GM21360 (cell line): Measurements from ENCODE around the gene TPCN2.
"Not testable (repeated sequence)": the region's sequence is repeated elsewhere in the genome, so short reads cannot be mapped to it uniquely, and the experiment has no call there.

Experiments
- ATAC-seq: cut with Tn5 transposase; IDR thresholded peaks from one replicate; pipeline ENCODE4 v1.9.1; 2021; ENCODE audit warnings: mild to moderate bottlenecking, moderate library complexity; ENCODE audit not compliant: unreplicated experiment

TPCN2 gene

GRCh38 chr11:69123593-69124545 is 75.1 kb downstream of the TPCN2 start:
- ATAC-seq: no peak

GRCh38 chr11:69125861-69126260 is 77.1 kb downstream of the TPCN2 start:
- ATAC-seq: no peak

GRCh38 chr11:69126286-69126685 is 77.6 kb downstream of the TPCN2 start:
- ATAC-seq: no peak

GRCh38 chr11:69127081-69127850 is 78.5 kb downstream of the TPCN2 start:
- no peak for ATAC-seq

GRCh38 chr11:69127884-69128283 is 79.2 kb downstream of the TPCN2 start:
- ATAC-seq: no peak

- ATAC-seq: no peak
Measured at GRCh38 chr11:69129053-69129452, 80.3 kb downstream of the TPCN2 start.

- ATAC-seq: no peak
Measured at GRCh38 chr11:69129647-69130046, 80.9 kb downstream of the TPCN2 start.

GRCh38 chr11:69130654-69131053 is 81.9 kb downstream of the TPCN2 start:
- no peak for ATAC-seq

GRCh38 chr11:69131121-69131566 is 82.4 kb downstream of the TPCN2 start:
- no peak for ATAC-seq

- no peak for ATAC-seq
Measured at GRCh38 chr11:69131644-69132300, 83.0 kb downstream of the TPCN2 start.

GRCh38 chr11:69132301-69132670 is 83.6 kb downstream of the TPCN2 start:
- no peak for ATAC-seq

- no peak for ATAC-seq
Measured at GRCh38 chr11:69133251-69133650, 84.5 kb downstream of the TPCN2 start.

- ATAC-seq: not testable (repeated sequence)
Measured at GRCh38 chr11:69134182-69134581, 85.5 kb downstream of the TPCN2 start.

GRCh38 chr11:69134957-69135356 is 86.2 kb downstream of the TPCN2 start:
- ATAC-seq: no peak

- ATAC-seq: no peak
Measured at GRCh38 chr11:69135420-69136363, 87.0 kb downstream of the TPCN2 start.

GRCh38 chr11:69136471-69136870 is 87.7 kb downstream of the TPCN2 start:
- ATAC-seq: no peak

GRCh38 chr11:69137151-69137844 is 88.6 kb downstream of the TPCN2 start:
- no peak for ATAC-seq

- no peak for ATAC-seq
Measured at GRCh38 chr11:69138265-69138664, 89.5 kb downstream of the TPCN2 start.

GRCh38 chr11:69140161-69140560 is 91.4 kb downstream of the TPCN2 start:
- not testable (repeated sequence) for ATAC-seq

GRCh38 chr11:69140635-69141034 is 91.9 kb downstream of the TPCN2 start:
- ATAC-seq: no peak
